IMR-90 (cell line): ENCODE data around the gene ACKR2. TPM values are rescaled to one million over a fixed set of nuclear protein-coding genes. Genes with fewer than 3 reads are reported as not detected.

Experiments
- ATAC-seq: fragments of 200-7000 bp; cut with Tn5 transposase; 2 replicates; pipeline ENCODE4 v1.9.1; 2020; ENCODE audit warnings: low read depth, mild to moderate bottlenecking, moderate library complexity
- BruUV-seq: library from RNA; stranded (reverse); fragments of 400-500 nt; replicated peaks from 2 replicates; lab custom pipeline; 2021; lab: Mats Ljungman, UMichigan
- CTCF ChIA-PET: fragments of 300-600 bp; formaldehyde crosslinking; extraction: SDS; loops from one replicate; lab custom pipeline; 2021; ENCODE audit warnings: antibody characterized with exemption; lab: Yijun Ruan, JAX
- POLR2A ChIA-PET: fragments of 300-600 bp; sonication (Branson Sonifier 250); formaldehyde crosslinking; loops from one replicate; lab custom pipeline; 2022; ENCODE audit warnings: antibody characterized with exemption; ENCODE audit not compliant: unreplicated experiment; lab: Charles Lee
- DNase-seq: peaks from one replicate; pipeline ENCODE4 v3.0.0; 2013
- H2AFZ ChIP-seq: replicated peaks from 2 replicates; pipeline ENCODE3; 2013; ENCODE audit warnings: low read length, mild to moderate bottlenecking; ENCODE audit not compliant: poor library complexity
- H2AK5ac ChIP-seq: 2 replicates; pipeline ENCODE4 v1.6.1; 2013; ENCODE audit warnings: low read depth, low read length, inconsistent platforms
- H2AK9ac ChIP-seq: replicated peaks from 2 replicates; pipeline ENCODE3; 2013; ENCODE audit warnings: mild to moderate bottlenecking, low read depth, low read length, moderate library complexity; ENCODE audit not compliant: poor library complexity
- H2BK120ac ChIP-seq: 2 replicates; pipeline ENCODE4 v1.6.1; 2013; ENCODE audit warnings: low read depth, low read length, inconsistent platforms
- H2BK15ac ChIP-seq: 3 replicates; pipeline ENCODE4 v1.6.1; 2013; ENCODE audit warnings: low read depth, low read length, inconsistent platforms
- H2BK20ac ChIP-seq: 2 replicates; pipeline ENCODE4 v1.6.1; 2013; ENCODE audit warnings: low read depth, mild to moderate bottlenecking, inconsistent platforms, low read length, moderate library complexity
- H2BK5ac ChIP-seq: 2 replicates; pipeline ENCODE4 v1.6.1; 2013; ENCODE audit warnings: mild to moderate bottlenecking, low read depth, low read length, inconsistent platforms; ENCODE audit not compliant: poor library complexity, severe bottlenecking
- H3K14ac ChIP-seq: replicated peaks from 2 replicates; pipeline ENCODE4 v1.6.1; 2013; ENCODE audit warnings: low read depth, low read length, inconsistent platforms
- H3K18ac ChIP-seq: 2 replicates; pipeline ENCODE4 v1.6.1; 2013; ENCODE audit warnings: low read depth, low read length, control low read depth
- H3K23ac ChIP-seq: 2 replicates; pipeline ENCODE4 v1.6.1; 2013; ENCODE audit warnings: low read depth, low read length, inconsistent platforms
- H3K27ac ChIP-seq: 2 replicates; pipeline ENCODE4 v1.5.1; 2013; ENCODE audit warnings: mild to moderate bottlenecking, control low read depth, low read length; ENCODE audit not compliant: insufficient read depth
- H3K27me3 ChIP-seq: 2 replicates; pipeline ENCODE4 v1.6.1; 2013; ENCODE audit warnings: low read length; ENCODE audit not compliant: control insufficient read depth, insufficient read depth
- H3K36me3 ChIP-seq: 2 replicates; pipeline ENCODE4 v1.6.1; 2013; ENCODE audit warnings: low read length, mixed read lengths; ENCODE audit not compliant: control insufficient read depth, insufficient read depth
- H3K4ac ChIP-seq: 2 replicates; pipeline ENCODE4 v1.6.1; 2013; ENCODE audit warnings: low read depth, low read length, inconsistent platforms
- H3K4me1 ChIP-seq: 2 replicates; pipeline ENCODE4 v1.6.1; 2013; ENCODE audit warnings: low read length, mixed read lengths; ENCODE audit not compliant: control insufficient read depth, insufficient read depth
- H3K4me2 ChIP-seq: 2 replicates; pipeline ENCODE4 v1.6.1; 2013; ENCODE audit warnings: low read depth, mild to moderate bottlenecking, control low read depth, low read length, moderate library complexity
- H3K4me3 ChIP-seq: 2 replicates; pipeline ENCODE4 v1.5.1; 2013; ENCODE audit warnings: low read depth, mild to moderate bottlenecking, control low read depth, low read length, moderate library complexity; ENCODE audit not compliant: insufficient read depth
- H3K56ac ChIP-seq: 2 replicates; pipeline ENCODE4 v1.6.1; 2013; ENCODE audit warnings: low read length, inconsistent platforms; ENCODE audit not compliant: insufficient read depth; ENCODE audit errors: extremely low read depth
- H3K79me1 ChIP-seq, 2 experiments: 2 replicates each; pipeline ENCODE4 v1.6.1; 2013; ENCODE audit warnings: low read length in 2 of 2, inconsistent platforms in 1 of 2, low read depth in 1 of 2
- H3K9ac ChIP-seq: 2 replicates; pipeline ENCODE4 v1.6.1; 2013; ENCODE audit warnings: low read depth, low read length, control low read depth
- H3K9me1 ChIP-seq: 2 replicates; pipeline ENCODE4 v1.6.1; 2013; ENCODE audit warnings: low read length, inconsistent platforms; ENCODE audit not compliant: insufficient read depth
- H3K9me3 ChIP-seq: 2 replicates; pipeline ENCODE4 v1.6.1; 2013; ENCODE audit warnings: low read length; ENCODE audit not compliant: control insufficient read depth, insufficient read depth
- H4K20me1 ChIP-seq: 2 replicates; pipeline ENCODE4 v1.6.1; 2013; ENCODE audit warnings: low read length, inconsistent platforms; ENCODE audit not compliant: insufficient read depth
- H4K5ac ChIP-seq: 2 replicates; pipeline ENCODE4 v1.6.1; 2013; ENCODE audit warnings: mild to moderate bottlenecking, low read depth, low read length, control low read depth
- H4K8ac ChIP-seq, 2 experiments: 2 replicates each; pipeline ENCODE4 v1.6.1; 2013; ENCODE audit warnings: low read depth in 2 of 2, low read length in 2 of 2, control low read depth in 1 of 2, inconsistent platforms in 1 of 2
- H4K91ac ChIP-seq: 2 replicates; pipeline ENCODE4 v1.6.1; 2013; ENCODE audit warnings: low read depth, low read length, inconsistent platforms; ENCODE audit not compliant: insufficient read depth
- BHLHE40 ChIP-seq: fragments of 150-350 bp; IDR thresholded peaks from 2 replicates; pipeline ENCODE4 v1.6.1; 2016; ENCODE audit warnings: mild to moderate bottlenecking, low read depth, low read length
- CEBPB ChIP-seq: IDR thresholded peaks from 2 replicates; pipeline ENCODE4 v1.6.1; 2012; ENCODE audit warnings: low read depth, low read length, improper control_type of control experiment
- CHD1 ChIP-seq: IDR thresholded peaks from 2 replicates; pipeline ENCODE4 v1.6.1; 2012; ENCODE audit warnings: low read depth, low read length, improper control_type of control experiment
- ELK1 ChIP-seq: fragments of 150-350 bp; IDR thresholded peaks from 2 replicates; pipeline ENCODE4 v1.6.1; 2016; ENCODE audit warnings: low read depth, mild to moderate bottlenecking, low read length, moderate library complexity, borderline replicate concordance
- FOS ChIP-seq: fragments of 150-350 bp; IDR thresholded peaks from 2 replicates; pipeline ENCODE4 v1.6.1; 2016; ENCODE audit warnings: low read depth, low read length
- MAFK ChIP-seq: IDR thresholded peaks from 2 replicates; pipeline ENCODE4 v1.6.1; 2012; ENCODE audit warnings: low read depth, low read length, improper control_type of control experiment
- MAZ ChIP-seq: IDR thresholded peaks from 2 replicates; pipeline ENCODE4 v1.6.1; 2012; ENCODE audit warnings: low read depth, mild to moderate bottlenecking, low read length, improper control_type of control experiment, moderate library complexity, borderline replicate concordance
- MXI1 ChIP-seq: IDR thresholded peaks from 2 replicates; pipeline ENCODE4 v1.6.1; 2012; ENCODE audit warnings: low read depth, mild to moderate bottlenecking, low read length, moderate library complexity, borderline replicate concordance
- NFE2L2 ChIP-seq: fragments of 150-350 bp; IDR thresholded peaks from 2 replicates; pipeline ENCODE4 v1.6.1; 2016; ENCODE audit warnings: low read depth, mild to moderate bottlenecking, low read length
- POLR2A ChIP-seq: IDR thresholded peaks from 2 replicates; pipeline ENCODE4 v1.6.1; 2012; ENCODE audit warnings: mild to moderate bottlenecking, low read depth, low read length
- RAD21 ChIP-seq: IDR thresholded peaks from 2 replicates; pipeline ENCODE4 v1.6.1; 2012; ENCODE audit warnings: low read length, improper control_type of control experiment
- RCOR1 ChIP-seq: IDR thresholded peaks from 2 replicates; pipeline ENCODE4 v1.6.1; 2012; ENCODE audit warnings: mild to moderate bottlenecking, low read length, improper control_type of control experiment; ENCODE audit not compliant: insufficient replicate concordance
- RFX5 ChIP-seq: IDR thresholded peaks from 2 replicates; pipeline ENCODE4 v1.8.0; 2012; ENCODE audit warnings: low read depth, mild to moderate bottlenecking, low read length, moderate library complexity
- SMC3 ChIP-seq: fragments of 150-350 bp; IDR thresholded peaks from 2 replicates; pipeline ENCODE4 v1.6.1; 2016; ENCODE audit warnings: low read depth, mild to moderate bottlenecking, antibody characterized with exemption, low read length, moderate library complexity
- USF2 ChIP-seq: fragments of 150-350 bp; IDR thresholded peaks from 2 replicates; pipeline ENCODE4 v1.6.1; 2017; ENCODE audit warnings: mild to moderate bottlenecking, antibody characterized with exemption, low read length, low read depth
- WGBS, 2 experiments: methylation state at CpG; one replicate each; pipeline versions ENCODE4 v1.1.5 to v1.1.7; 2013; ENCODE audit warnings: missing lambda C conversion rate in 2 of 2; ENCODE audit not compliant: insufficient read length in 1 of 2; ENCODE audit errors: extremely low coverage in 2 of 2; 5-methylcytosine and 5-hydroxymethylcytosine counted together
- dilution Hi-C: fragments of 300-500 bp; cut with HindIII; formaldehyde crosslinking; loops from one replicate; pipeline ENCODE4 v1.14.3; 2018; ENCODE audit warnings: low sequenced_read_pairs; ENCODE audit not compliant: unreplicated experiment
- in situ Hi-C: fragments of 300-500 bp; cut with MboI; formaldehyde crosslinking; loops from 3 replicates; pipeline ENCODE4 v1.14.3; 2019; ENCODE audit warnings: low sequenced_read_pairs, inconsistent platforms, mixed read lengths
- intact Hi-C: fragments of 100-400 bp; cut with micrococcal nuclease; formaldehyde crosslinking; loops from 2 replicates; pipeline ENCODE4 v1.10.0; 2022
- polyA plus RNA-seq, 3 experiments: library from polyadenylated mRNA; depleted of rRNA; stranded (reverse); fragments of >200 nt; gene quantifications; 2 replicates each; pipeline ENCODE4 v1.2.3, GENCODE V29; 2012; ENCODE audit warnings: low replicate concordance in 1 of 3
- total RNA-seq: library from RNA; depleted of rRNA; stranded (reverse); fragments of >200 nt; gene quantifications from 2 replicates; pipeline ENCODE4 v1.2.3, GENCODE V29; 2012
- TF ChIP-seq, protein P1 (sequence below): conservative IDR thresholded peaks from 2 replicates; pipeline ENCODE4 v1.5.1; 2012; ENCODE audit warnings: mild to moderate bottlenecking, low read depth, low read length, improper control_type of control experiment

ACKR2 gene
- total and polyA plus RNA-seq, 2 of the 4 experiments (the other 2 are of a cell fraction): 0.10 TPM; not detected in 1

DNA sequence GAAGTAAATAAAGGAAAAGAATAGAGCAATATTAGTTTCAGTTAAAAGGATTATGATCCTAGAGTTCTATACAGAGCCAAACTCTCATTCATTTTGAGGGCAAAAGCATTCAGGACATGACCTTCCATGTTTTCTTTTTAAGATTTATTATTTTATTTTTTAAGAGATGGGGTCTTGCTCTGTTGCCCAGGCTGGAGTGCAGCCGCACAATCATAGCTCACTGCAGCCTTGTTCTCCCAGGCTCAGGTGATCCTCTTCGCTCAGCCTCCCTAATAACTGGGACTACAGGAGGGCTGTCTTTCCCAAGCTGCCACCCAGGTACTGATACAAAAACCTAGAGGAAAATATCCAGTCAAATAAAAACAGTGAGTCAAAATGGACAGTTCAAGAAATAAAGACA, 22.6 kb upstream of the ACKR2 start:
- H3K27me3 ChIP-seq: no peaks in the 10 kb centered on the region
- no peak overlapping the region for H2AK5ac ChIP-seq
- no peaks in the 10 kb centered on the region; the same call in 1 of the 2 replicates for H3K9me1 ChIP-seq
- no TSS peak for BruUV-seq
- no peak overlapping the region for H3K27ac ChIP-seq
- intact Hi-C loops: no loop called here
- CTCF ChIA-PET: no interaction called here
- POLR2A ChIA-PET: interaction anchor here (0.5 kb wide), 1 partner anchor 367 kb away, joined by 3 read pairs; no protein-coding TSS in a partner anchor
- H3K4ac ChIP-seq: no peak overlapping the region
- TF ChIP-seq USF2 (no peak), MAFK (no peak), CEBPB (no peak), SMC3 (no peak), POLR2A (no peak), RFX5 (no peak), ELK1 (no peak), RAD21 (no peak), BHLHE40 (no peak), MXI1 (no peak), NFE2L2 (no peak), CHD1 (no peak), RCOR1 (no peak), FOS (no peak), MAZ (no peak)
- TF ChIP-seq, protein P1, sequence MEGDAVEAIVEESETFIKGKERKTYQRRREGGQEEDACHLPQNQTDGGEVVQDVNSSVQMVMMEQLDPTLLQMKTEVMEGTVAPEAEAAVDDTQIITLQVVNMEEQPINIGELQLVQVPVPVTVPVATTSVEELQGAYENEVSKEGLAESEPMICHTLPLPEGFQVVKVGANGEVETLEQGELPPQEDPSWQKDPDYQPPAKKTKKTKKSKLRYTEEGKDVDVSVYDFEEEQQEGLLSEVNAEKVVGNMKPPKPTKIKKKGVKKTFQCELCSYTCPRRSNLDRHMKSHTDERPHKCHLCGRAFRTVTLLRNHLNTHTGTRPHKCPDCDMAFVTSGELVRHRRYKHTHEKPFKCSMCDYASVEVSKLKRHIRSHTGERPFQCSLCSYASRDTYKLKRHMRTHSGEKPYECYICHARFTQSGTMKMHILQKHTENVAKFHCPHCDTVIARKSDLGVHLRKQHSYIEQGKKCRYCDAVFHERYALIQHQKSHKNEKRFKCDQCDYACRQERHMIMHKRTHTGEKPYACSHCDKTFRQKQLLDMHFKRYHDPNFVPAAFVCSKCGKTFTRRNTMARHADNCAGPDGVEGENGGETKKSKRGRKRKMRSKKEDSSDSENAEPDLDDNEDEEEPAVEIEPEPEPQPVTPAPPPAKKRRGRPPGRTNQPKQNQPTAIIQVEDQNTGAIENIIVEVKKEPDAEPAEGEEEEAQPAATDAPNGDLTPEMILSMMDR: no peak
- no peaks in the 10 kb centered on the region for H3K9me3 ChIP-seq
- no peak overlapping the region for H2AFZ ChIP-seq
- no peak overlapping the region for H3K23ac ChIP-seq
- no peak overlapping the region for H3K56ac ChIP-seq
- DNase-seq (no peak), ATAC-seq (no peak)
- no peak overlapping the region for H3K4me2 ChIP-seq
- 100% methylated on average over 2 of the region's 2 CpGs; no CpG with 5 or more reads in 1 of the 2 experiments for WGBS, 2 experiments
- no peak overlapping the region for H2BK15ac ChIP-seq
- H4K5ac ChIP-seq: no peak overlapping the region
- no peak overlapping the region for H2AK9ac ChIP-seq
- no peaks in the 10 kb centered on the region; the same call in 1 of the 2 replicates for H4K20me1 ChIP-seq
- H3K4me3 ChIP-seq: no peak overlapping the region
- 0 out of 2 replicates have a peak, but pooled peaks cover 5% of the 10 kb centered on the region for H3K36me3 ChIP-seq
- no peak overlapping the region for H4K91ac ChIP-seq
- in situ Hi-C loops: loop anchor here (10.0 kb wide), 1 partner anchor 88 kb away; the partner anchor contains the start of gene CYP8B1
- H3K79me1 ChIP-seq: peaks cover 2 to 9% of the 10 kb centered on the region in 2 experiments; a peak in 1 of 4 replicates
- H2BK120ac ChIP-seq: no peak overlapping the region
- H3K18ac ChIP-seq: no peak overlapping the region
- H4K8ac ChIP-seq: no peak overlapping the region
- dilution Hi-C loops: no loop called here
- no peak overlapping the region for H2BK5ac ChIP-seq
- no peak overlapping the region for H3K9ac ChIP-seq
- H3K14ac ChIP-seq: no peak overlapping the region
- no peaks in the 10 kb centered on the region; the same call in 1 of the 2 replicates for H3K4me1 ChIP-seq
- no peak overlapping the region for H2BK20ac ChIP-seq
